CD4-positive, alpha-beta T cell treated with Interleukin-1 beta for 1 hour (primary cell): ENCODE results near the gene NIPAL3.
"Not testable (repeated sequence)": the region's sequence is repeated elsewhere in the genome, so short reads cannot be mapped to it uniquely, and the experiment has no call there.

Experiments used
- DNase-seq, 2 donors: peaks; one replicate each; pipeline ENCODE4 v3.0.0-alpha.2; 2020 to 2022

The NIPAL3 gene

GRCh38 chr1:24493785-24494184, 78.2 kb downstream of the NIPAL3 start:
- no peak for DNase-seq

- peak in 1 of 2 donors; percentile 21 for DNase-seq
Measured at GRCh38 chr1:24498589-24498988, 83.0 kb downstream of the NIPAL3 start.

GRCh38 chr1:24500448-24501048, 84.9 kb downstream of the NIPAL3 start:
- no peak for DNase-seq

- DNase-seq = peak; percentile 45 to 50
Measured at GRCh38 chr1:24501371-24502064, 85.9 kb downstream of the NIPAL3 start.

- DNase-seq = peak; percentile 88
Measured at GRCh38 chr1:24502065-24502708, 86.6 kb downstream of the NIPAL3 start.

- peak; percentile 88 to 90 for DNase-seq
Measured at GRCh38 chr1:24502709-24503058, 87.1 kb downstream of the NIPAL3 start, which contains the start of gene RCAN3. RCAN3 (plus strand) TSS chr1:24502836; CDS start chr1:24514373, 11,537 bp downstream.

- peak; percentile 49 to 56 for DNase-seq
Measured at GRCh38 chr1:24503059-24503751, 87.6 kb downstream of the NIPAL3 start.

GRCh38 chr1:24503870-24504523, 88.4 kb downstream of the NIPAL3 start:
- DNase-seq = no peak

GRCh38 chr1:24504560-24504959, 89.0 kb downstream of the NIPAL3 start:
- DNase-seq = no peak

- DNase-seq = no peak
Measured at GRCh38 chr1:24505816-24506215, 90.2 kb downstream of the NIPAL3 start.

- peak; percentile 30 to 46 for DNase-seq
Measured at GRCh38 chr1:24506691-24507381, 91.2 kb downstream of the NIPAL3 start.

- DNase-seq = peak; percentile 49 to 55
Measured at GRCh38 chr1:24507405-24507804, 91.8 kb downstream of the NIPAL3 start.

GRCh38 chr1:24508911-24509310, 93.3 kb downstream of the NIPAL3 start:
- no peak for DNase-seq

GRCh38 chr1:24513706-24514105, 98.1 kb downstream of the NIPAL3 start:
- no peak for DNase-seq

- DNase-seq = no peak
Measured at GRCh38 chr1:24514946-24515345, 99.3 kb downstream of the NIPAL3 start.

- not testable (repeated sequence) for DNase-seq
Measured at GRCh38 chr1:24515671-24516209, 100.1 kb downstream of the NIPAL3 start.

- DNase-seq = no peak
Measured at GRCh38 chr1:24516506-24516905, 100.9 kb downstream of the NIPAL3 start.

- DNase-seq = no peak
Measured at GRCh38 chr1:24517898-24518297, 102.3 kb downstream of the NIPAL3 start.

GRCh38 chr1:24520282-24520681, 104.7 kb downstream of the NIPAL3 start:
- DNase-seq = not testable (repeated sequence)
